Body of pancreas (tissue), 4 donors: ENCODE measurements around the gene TPM2.
A peak's percentile ranks its signal among the peaks of the same experiment; 100 is the strongest.

ENCODE experiments used
- CTCF ChIP-seq, 7 experiments: fragments of 450-650 bp in 4 of 7; fragments of 200-600 bp in 3 of 7; sonication (generic) in 3 of 7; IDR thresholded peaks; one replicate each; pipeline ENCODE4 v1.5.1; 2016 to 2019; ENCODE audit warnings: antibody characterized with exemption in 7 of 7
- POLR2A ChIP-seq, 3 donors: fragments of 450-650 bp; IDR thresholded peaks; one replicate each; pipeline ENCODE4 v1.6.1; 2016; ENCODE audit warnings: antibody characterized with exemption in 3 of 3, mild to moderate bottlenecking in 2 of 3

GRCh38 chr9:35729700-35730485, 40.2 kb upstream of the TPM2 start:
- TF ChIP-seq CTCF (IDR thresholded peaks at IDR 0.05) = peak; percentile 21 to 71 (median 47)
- TF ChIP-seq POLR2A (IDR thresholded peaks at IDR 0.05) = no peak
